Measurements from ENCODE around the gene ACKR3.

DNA sequence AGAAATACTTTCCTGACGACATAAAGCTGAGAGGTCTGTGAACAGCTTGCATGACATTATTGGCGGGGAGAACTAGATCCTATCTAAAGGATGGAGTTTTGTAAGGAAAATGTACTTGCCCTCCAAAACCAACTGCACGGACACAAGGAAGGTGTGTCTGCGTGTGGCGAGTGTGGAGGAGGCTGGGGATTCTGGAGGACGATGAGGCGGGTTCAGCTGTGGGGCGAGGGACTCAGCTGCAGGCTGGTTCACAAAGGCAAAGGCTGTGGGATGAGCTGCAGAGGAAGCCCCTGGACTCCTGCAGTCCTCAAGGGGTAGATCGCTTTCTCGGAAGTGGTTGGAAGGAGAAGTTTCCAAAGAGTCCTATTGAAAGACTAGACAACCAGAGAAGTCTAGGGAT lies 48.2 kb downstream of the ACKR3 start:
- TF ChIP-seq, protein P1, sequence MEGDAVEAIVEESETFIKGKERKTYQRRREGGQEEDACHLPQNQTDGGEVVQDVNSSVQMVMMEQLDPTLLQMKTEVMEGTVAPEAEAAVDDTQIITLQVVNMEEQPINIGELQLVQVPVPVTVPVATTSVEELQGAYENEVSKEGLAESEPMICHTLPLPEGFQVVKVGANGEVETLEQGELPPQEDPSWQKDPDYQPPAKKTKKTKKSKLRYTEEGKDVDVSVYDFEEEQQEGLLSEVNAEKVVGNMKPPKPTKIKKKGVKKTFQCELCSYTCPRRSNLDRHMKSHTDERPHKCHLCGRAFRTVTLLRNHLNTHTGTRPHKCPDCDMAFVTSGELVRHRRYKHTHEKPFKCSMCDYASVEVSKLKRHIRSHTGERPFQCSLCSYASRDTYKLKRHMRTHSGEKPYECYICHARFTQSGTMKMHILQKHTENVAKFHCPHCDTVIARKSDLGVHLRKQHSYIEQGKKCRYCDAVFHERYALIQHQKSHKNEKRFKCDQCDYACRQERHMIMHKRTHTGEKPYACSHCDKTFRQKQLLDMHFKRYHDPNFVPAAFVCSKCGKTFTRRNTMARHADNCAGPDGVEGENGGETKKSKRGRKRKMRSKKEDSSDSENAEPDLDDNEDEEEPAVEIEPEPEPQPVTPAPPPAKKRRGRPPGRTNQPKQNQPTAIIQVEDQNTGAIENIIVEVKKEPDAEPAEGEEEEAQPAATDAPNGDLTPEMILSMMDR (conservative IDR thresholded peaks at IDR 0.05 in 1 of 2, IDR thresholded peaks at IDR 0.05 in 1 of 2; ENCODE audit: low read depth in 1 of 2, low read length in 2 of 2) = no peak
- TF ChIP-seq EZH2 (IDR thresholded peaks at IDR 0.05; ENCODE audit: low read length, missing control alignments) = no peak
